GM12892 (cell line): ENCODE data around the gene PCYT2.

Experiments
- POLR2A ChIP-seq: IDR thresholded peaks from 2 replicates; pipeline ENCODE4 v1.6.1; 2011; ENCODE audit warnings: low read depth, low read length, control low read depth
- POLR2AphosphoS5 ChIP-seq: IDR thresholded peaks from 2 replicates; pipeline ENCODE4 v1.6.1; 2011; ENCODE audit warnings: low read depth, low read length, control low read depth

GRCh38 chr17:81921996-81922565 lies 10.9 kb upstream of the PCYT2 start:
- no peak for TF ChIP-seq POLR2A
- TF ChIP-seq POLR2AphosphoS5 = no peak
